HG02884 (cell line): ENCODE data around the gene TRIM65.
"Not testable (repeated sequence)": the region's sequence is repeated elsewhere in the genome, so short reads cannot be mapped to it uniquely, and the experiment has no call there.

Source experiments
- ATAC-seq: cut with Tn5 transposase; IDR thresholded peaks from one replicate; pipeline ENCODE4 v1.9.1; 2021; ENCODE audit warnings: mild to moderate bottlenecking, moderate library complexity; ENCODE audit not compliant: unreplicated experiment

Gene TRIM65

DNA sequence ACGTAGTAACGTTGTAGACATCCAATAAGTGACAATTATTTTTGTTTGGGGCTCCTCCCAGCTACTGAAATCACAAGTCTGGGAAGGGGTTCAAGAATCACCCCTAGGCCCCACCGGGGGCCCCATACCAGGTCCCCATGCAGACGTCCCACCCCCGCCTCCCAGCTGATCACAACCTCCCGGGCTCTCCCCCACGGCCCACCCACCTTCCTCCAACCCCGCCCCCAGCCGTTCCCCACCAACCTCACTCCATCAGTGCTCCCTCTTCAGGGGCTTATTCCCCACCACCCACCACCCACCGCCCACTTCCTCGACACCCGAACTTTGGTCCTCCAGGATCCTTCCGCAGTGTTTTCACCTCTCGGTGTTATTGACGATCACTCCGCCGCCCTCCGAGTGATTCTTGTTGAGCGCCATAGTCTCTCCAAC lies 41.9 kb downstream of the TRIM65 start:
- no peak for ATAC-seq

DNA sequence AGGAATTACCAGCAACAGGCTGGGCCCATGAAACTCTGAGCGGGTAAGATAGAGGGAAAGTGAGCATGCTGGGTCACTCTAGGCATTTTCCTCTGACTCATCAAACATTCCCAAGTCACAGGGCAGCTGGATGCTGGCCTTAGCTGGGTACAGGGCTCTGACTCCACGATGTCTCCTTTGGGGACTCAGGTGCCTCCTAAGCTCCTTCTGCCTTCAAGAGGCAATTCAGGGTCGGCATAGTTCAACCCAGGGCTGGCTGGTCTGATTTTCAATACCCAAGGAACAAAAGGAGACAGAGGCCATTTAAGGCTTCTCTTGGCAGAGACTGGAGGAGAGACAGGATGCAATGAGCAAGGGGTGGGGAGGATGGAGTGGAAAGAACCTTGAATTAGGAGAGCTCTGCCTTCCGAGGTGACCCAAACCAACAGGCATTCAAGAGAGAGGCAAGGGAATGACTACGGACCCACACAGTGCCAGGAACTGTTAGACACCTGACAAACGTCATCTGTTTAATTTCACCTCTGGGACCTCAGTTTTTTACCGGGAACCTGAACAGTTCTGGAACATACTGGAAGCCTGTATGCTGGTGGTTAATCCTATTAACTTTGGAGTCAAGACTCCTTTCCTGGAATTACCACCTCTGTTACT lies 42.5 kb downstream of the TRIM65 start:
- ATAC-seq: no peak

DNA sequence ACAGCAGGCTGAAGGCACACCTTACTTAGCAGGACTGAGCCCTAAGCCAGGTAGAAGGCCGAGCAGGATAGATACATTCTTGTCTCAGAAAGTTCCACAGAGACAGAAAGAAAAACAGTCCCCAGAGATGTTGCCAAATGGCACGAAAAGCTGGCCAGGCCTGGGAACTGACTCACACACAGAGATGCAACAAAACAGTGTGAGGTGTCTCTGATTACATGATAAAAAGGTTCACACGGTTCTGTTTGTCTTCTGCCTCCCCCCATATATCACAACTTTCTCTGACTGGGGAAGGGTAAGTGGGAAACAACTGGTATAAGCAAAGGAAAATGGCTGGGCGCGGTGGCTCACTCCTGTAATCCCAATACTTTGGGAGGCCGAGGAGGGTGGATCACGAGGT lies 43.3 kb downstream of the TRIM65 start:
- ATAC-seq: no peak

DNA sequence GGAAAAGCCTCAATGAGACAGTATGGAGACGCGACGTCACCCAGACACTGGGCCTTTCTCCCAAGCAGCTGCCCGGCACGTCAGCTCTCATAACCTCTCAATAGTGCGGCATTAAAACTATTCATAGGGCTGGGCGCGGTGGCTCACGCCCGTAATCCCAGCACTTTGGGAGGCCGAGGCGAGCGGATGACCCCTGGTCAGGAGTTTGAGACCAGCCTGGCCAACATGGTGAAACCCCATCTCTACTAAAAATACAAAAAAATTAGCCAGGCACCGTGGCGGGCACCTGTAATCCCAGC lies 45.1 kb downstream of the TRIM65 start:
- ATAC-seq: not testable (repeated sequence)

DNA sequence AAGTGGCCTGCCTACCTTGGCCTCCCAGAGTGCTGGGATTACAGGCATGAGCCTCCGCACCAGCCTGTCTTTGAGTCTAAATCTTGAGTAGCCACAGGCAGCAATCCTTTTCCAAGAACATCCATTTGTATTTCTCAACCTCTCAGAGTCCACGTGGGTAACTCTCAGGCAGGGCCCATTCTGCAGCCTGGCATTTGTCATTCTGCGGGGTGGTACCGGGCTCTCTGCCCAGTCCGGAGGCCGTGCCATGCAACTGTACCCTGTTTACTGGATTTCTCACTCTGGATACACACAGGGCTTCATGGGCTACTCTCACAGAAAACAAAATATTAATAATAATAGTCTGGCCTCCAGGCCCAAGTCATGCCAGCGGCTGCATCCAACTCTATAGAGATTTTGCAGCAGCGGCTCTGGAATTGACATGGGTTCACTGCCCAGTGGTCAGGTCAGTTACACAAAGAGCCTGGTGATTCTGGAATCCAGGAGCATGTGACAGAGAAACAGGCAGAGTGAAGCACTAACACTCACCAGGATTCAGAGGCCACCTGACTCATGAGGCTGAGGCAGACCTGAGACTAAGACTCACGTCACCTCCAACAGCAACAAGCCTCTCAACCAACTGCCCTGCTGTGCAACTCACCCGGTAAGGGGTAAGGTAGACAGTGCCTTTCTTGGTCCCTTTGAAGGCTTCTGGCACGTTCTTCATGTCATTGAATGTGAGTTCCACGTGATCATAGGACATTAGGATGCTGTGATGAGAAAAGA lies 45.6 kb downstream of the TRIM65 start:
- ATAC-seq: no peak

DNA sequence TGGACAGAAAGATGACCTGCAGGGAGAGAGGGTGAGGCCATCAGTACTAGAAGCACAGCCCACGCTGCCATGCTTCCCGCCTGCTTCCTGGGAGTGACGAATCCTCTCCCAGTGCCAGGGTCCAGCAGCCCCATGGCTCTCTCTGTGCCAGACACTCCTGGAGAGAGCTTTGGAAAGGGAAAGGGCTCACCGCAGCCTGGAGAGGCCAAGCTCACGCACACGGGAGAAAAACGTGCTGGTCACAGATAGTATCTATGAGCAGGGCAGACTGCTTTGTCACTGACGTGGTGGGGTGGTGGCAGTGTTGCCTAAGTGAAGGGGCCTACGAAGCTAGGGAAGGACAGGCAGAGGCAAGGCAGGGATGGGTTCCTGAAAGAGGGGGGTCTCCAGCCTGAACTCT lies 47.0 kb downstream of the TRIM65 start:
- no peak for ATAC-seq

DNA sequence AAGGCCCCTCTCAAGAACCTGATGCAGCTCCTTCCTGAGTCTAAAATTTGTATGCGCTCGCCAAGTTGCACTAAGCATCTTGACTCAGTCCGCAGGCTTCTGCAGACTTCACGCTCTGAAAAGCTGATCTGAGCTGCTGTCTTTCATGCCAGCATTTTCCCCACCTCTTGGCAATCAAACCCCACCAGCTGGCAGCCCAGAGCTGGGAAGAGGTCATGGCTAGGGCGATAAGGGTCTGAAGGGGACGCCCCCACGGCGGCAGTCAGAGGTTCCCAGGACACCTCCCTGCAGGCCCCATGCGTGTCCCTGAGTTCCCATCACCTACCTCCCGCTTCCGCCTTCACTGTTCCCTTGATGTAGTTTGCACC lies 47.5 kb downstream of the TRIM65 start:
- no peak for ATAC-seq

DNA sequence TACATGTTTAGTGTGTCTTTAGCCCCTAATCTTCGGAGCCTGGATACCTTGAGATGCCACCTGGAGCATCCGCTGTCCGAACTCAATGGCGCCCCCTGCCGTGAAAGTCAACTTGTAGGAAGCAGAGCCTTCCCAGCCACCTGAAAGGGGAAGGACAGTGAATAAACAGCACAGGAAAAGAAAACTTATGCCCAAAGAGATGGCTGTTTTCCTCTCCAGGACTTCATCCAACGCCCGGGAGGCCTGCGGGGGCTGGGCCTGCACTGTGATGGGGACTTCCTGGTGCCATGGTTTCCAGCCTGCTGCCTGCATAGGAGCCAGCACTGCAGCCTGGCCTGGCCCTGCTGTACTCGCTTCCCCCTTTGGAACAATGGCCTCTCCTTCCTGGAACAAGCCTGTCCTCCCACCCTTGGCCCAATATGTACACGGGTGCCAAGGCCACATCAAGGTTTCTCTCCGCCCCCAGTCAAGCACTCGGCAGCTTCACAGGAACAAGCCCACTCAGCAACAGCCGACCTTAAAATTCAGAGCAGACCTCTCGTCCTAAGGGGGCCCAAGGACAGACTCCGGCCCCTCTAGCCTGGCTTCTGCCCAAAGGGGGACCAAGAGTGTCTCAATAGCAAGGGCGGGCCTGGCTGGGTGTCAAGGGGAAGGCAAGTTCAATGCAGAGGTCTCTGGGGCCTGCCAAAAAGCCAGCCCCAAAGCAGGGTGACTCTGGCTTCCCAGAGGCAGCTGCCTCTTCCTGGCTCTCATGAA lies 48.0 kb downstream of the TRIM65 start:
- ATAC-seq: no peak

DNA sequence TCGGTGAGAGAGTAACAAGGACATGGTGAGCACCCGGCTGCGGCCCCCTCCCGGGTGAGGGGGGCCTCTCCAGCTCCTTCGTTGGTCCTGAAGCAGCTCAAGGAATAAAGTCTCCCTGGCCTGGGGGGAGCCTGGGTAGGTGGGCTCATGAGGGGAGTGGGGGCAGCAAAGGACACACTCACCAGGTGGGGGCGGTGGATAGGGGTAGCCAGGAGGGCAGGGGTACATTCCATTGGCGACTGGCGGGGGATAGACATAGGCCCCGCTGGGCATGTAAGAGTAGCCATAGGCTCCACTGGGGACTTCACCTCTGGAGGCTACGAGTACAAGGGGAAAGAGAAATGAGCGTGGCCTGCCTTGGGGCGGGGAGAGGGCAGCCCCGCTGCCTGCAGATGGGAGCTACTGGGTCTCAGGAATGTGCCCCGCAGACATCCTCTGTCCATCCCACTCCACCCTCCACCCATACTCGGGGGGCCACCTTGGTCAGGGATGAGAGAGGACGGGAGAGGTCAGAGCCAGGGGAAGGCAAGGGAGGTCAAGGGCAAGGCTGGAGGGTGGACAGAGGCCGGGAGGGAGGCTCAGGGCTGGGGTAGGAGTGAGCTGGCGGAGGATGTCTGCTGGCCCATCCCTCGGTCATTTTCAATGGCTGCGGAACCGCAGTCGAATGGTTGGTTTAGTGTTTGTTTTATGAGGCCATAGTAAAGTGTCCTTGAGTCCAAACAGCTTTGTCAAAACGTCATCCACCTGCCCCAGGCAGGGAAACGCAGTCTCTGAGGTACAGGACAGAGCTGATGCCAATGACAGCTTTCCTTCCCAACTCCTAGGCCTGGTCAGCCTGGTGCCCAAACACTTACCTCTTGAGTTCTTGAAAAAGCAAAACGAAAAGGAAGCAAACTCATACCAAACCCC lies 48.9 kb downstream of the TRIM65 start:
- no peak for ATAC-seq

DNA sequence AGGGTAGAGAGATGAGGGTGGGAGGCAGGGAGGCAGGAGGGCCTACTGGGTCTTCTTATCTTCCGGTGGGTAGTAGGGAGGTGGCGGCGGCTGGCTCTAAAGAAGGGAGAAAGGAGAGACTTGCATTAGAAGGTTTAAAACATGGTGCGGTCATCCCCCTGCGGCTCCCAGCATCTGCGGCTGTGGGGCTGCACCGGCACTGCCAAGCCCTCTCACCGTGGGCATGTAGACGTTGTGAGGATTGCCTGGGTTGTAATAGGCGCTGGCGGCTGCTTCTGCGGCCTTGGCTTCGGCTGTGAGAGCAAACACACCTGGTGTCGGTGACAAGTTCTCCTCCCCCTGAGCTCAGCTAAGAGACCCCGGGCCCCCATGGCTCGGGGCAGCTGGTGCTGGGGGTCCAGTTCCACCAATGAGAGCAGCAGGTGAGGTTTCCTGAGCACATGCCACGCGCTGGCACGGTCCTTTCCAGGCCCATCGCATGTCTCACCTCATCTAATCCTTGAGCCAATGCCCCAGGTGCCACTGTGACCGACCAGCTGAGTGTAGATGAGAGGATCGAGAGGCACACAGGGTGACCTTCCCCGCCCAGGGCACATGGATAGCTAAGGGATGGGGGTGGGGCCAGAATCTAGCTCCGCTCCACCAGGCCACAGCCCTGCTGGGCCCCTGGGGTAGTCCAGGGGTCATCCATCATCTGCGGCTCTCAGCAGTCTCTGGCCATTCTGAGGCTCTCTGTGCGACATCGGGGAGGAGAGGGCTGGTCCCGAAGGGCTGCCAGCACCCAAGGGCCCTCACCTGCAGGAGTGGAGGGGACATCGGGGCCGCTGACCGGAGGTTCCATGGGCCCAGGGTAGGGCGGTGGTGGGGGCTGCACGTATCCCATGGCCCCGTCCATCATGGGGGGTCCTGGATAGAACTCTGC lies 49.8 kb downstream of the TRIM65 start:
- ATAC-seq: no peak

DNA sequence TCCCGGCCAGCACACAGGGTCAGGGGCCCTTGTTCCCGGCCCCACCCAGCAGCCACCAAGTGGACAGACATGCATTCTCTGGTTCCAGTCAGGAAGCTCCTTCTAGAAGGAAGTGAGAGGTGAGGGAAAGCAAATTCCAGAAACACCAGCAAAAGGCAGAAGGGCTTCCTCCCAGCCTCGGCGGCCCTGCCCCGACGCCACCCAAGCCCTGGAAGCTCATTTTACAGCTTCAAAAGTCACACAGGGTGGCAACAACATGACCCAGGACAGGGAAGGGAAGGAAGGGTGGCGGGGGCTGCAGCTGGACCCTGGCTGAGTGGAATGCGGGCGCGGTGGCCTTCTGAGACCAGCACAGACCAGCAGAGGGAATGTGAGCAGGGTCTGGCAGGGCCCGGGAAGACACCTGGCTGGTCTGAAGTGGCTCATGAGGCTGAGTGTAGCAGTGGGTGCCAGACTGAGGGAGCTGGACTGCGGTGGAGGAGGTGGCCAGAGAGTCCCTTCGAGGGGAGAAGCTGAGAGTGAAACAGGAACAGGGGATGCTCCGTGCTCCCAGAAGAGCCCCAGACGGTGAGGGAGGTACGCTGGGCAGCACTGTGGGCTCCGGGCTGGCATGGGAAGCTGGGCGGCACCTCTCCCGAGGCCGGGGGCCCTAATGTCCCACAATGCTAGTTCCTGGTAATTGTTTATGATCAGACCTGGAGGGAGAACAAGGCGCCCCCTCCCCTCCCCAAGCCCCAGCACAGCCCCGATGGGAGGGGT lies 50.6 kb downstream of the TRIM65 start:
- ATAC-seq: no peak

DNA sequence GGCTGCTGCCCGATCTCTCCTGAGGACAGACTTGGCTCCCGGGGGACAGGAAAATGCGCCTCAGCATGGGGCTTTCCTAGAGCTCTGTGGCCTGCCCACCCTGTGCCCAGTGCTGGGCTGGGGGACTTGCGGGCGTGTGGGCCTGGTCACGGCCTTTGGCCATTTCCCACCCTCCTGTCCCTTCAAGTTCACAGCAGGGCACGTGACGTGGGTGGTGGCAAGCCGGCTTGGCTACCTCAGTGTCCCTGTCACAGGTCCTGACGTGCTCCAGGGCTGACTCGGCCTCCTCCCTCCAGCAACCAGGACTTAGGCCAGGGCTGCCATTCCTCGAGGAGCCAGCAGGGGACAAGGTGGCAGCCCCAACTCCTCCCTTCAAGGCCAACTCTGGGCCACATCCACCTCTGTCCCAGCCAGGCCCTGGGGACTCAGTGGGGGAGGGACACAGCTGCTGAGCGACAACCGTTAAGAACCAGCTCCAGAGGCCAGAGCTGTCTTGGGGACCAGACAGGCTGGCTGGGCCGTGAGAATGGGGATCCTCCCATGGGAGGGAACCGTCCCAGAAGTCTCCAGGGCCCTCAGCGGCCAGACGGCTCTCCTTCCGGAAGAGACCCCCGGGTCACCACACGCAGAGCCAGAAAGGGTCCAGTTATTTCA lies 51.6 kb downstream of the TRIM65 start:
- ATAC-seq: no peak

DNA sequence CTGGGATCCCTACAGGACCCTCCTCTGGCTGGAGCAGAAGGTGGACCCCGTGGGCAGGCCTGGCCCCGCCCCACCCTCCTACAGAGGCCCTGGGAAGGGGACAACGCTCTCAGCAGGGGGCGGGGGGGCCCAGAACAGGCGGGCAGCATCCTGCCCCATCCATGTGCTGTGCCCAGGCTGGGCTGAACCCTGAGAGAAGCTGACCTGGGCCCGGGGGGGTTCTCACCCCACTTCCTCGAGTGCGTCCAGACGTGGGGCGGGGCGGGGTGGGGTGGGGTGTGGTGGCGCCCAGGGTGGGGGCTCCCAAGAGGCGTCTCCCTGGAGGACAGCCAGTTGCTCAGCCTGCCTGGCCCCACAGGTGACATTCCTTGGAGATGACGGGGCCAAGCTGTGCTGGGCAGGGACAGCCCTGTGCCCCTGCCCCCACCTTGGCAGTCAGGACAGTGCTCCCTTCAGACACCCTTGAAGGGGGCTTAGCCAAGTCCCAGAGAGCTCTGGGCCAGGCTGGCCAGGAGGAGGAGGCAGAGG lies 52.2 kb downstream of the TRIM65 start:
- ATAC-seq: no peak

DNA sequence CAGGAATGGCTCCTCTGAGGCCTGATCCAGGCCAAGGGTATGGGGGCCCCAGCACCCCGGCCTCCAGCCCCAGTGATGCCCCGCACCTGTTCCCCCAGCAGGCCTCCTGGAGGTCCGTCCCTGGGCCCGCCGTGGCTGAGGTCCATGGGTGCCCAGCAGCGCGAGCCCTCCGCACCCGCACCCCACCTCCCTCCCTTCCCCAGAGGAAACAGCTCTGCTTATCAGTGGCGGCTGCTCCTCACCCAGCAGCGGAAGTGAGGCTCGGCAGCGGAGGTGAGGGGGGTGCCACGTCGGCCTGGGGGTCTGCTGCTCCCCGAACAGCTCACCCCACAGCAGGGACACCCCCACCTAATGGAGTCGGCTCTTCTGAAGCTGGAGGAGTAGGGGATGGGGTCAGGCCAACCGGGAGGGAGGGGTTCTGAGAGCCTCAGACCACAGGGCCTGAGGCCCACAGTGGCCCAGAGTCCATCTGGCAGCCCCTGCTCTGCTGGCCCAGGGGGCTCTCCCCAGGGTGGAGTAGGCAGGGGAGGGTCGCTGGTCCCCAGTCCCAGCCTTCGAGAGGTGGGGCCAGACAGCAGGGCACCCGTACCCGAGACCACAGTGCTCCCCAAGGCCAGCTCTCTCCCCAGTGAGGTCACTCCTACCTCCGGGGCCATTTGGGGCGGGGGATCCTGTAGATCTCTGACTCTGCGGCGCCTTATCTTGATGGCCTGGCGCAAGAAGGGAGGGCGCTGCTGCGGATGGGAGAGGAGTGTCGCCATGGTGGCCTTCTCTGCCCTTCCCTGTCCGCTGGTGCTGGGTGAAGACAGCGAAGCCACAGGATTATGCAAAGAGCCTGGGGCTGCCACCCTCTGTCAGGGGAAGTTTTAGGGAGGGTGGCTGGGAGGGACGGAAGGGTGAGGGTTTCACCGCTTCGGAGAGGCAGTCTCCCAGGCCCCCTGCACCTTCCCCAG lies 52.9 kb downstream of the TRIM65 start, which contains the start of gene UNC13D:
Gene UNC13D, minus strand, starts transcription at position 828 of the 953 bp plus-strand sequence. Its CDS starts 67 bp downstream, at position 761.
- ATAC-seq: no peak

DNA sequence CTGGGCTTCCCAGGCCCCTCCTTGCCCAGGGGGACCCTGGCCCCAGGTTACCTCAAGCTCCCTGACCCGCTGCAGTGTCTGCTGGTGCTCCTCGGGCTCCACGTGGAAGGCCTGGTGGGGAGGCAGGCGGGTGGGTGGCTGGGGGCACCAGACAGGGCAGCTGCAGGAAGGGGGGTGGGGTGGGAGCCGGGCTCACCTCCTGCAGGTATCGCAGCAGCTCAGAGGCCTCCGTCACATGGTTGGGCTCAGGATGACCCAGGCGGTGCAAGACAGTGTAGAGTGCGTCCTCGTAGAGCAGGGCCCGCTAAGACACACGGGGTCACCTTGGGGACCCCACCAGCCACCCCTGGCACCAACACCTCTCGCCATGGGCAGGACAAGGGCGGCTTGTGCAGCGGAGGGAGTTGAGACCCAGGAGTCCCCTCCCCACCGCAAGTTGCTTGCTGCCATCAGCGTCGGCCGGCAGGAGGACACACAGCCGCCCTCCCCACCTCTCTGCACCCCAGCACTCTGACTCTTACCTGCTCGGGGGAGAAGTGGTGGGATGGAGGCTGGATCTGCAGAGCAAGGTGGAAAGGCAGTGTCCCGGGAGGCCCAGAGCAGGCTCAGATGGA lies 53.7 kb downstream of the TRIM65 start:
- no peak for ATAC-seq

DNA sequence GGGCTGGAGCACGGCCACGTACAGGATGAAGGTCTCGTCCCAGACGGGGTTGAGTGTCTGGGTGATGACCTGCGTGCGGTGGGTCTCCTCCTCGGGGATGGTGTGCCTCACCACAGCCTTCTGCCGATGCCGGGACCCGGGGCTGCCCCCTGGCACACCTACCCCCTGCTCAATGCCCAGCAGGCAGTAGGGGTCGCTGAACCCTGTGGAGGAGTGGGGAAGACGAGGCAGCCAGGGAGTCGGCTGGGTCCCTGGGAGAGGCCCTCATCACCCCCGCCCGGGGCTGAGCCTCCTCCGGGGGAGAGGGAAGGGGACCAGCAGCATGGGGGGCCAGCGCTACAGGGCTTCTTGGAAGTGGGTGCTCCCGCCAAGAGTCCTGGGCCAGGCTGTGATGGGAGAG lies 54.3 kb downstream of the TRIM65 start:
- no peak for ATAC-seq

DNA sequence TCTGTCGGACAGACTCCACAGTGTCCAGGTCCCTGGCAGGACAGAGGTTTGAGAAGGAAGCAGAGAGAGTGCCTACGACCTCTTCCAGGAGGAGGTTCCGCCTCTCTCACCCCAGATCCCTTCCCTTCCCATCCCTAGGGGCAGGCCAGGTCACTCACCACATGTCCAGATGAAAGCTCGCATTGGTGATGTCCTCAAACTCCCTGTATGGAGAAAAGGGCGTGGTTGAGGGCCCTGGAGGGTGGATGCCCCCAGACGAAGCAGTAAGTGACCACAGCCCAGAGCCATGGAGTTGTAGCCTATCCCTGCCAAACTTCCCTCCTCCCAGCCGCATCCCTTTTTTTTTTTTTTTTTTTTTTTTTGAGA lies 56.0 kb downstream of the TRIM65 start:
- no peak for ATAC-seq
